ENCODE measurements around the gene MAST2. TPM values are rescaled to one million over a fixed set of nuclear protein-coding genes. Genes with fewer than 3 reads are reported as not detected.
A peak's percentile ranks its signal among the peaks of the same experiment; 100 is the strongest.

Gene MAST2
- total and polyA plus RNA-seq, 9 of the 15 experiments (the other 6 are each of a cell fraction or from before 2014, with no cell fraction given): 0.73 to 32.0 (median 17.8) TPM

DNA sequence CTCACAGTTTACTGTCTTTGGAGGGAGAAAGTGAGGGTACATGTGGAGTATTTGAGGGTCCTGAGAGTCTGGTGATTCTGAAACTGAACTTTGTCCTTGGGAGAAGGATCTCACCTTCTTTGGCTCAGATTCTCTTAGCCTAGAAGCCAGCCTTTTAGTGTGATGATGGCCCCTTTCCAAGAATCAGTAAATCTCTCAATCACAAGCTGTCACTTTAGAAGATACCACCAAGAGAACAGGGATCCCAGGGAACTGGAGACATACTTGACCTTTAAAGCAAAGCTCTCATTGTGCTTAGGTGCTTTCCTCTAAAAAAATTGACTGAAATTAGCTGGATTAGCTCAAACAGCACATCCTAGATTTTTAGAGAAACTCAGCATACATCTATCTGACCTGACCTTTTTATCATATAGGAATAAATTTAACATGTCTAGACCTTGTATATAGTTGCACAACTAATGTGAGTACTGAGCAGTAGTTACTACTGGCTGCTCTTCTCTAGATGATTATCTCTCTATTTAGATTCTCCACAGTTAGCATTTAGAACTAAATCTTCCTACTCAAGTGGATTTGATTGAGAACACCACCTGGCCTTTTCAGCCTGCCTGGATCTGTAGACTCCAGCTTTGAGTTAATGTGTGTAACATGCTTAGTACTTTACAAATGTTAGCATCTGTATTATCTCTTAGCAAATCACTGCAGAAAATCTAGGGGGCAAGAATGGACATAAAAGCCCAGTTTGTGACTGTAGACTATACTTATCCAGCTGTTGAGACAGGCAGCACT, 157.7 kb downstream of the MAST2 start (continued):
- TF ChIP-seq, protein P1, sequence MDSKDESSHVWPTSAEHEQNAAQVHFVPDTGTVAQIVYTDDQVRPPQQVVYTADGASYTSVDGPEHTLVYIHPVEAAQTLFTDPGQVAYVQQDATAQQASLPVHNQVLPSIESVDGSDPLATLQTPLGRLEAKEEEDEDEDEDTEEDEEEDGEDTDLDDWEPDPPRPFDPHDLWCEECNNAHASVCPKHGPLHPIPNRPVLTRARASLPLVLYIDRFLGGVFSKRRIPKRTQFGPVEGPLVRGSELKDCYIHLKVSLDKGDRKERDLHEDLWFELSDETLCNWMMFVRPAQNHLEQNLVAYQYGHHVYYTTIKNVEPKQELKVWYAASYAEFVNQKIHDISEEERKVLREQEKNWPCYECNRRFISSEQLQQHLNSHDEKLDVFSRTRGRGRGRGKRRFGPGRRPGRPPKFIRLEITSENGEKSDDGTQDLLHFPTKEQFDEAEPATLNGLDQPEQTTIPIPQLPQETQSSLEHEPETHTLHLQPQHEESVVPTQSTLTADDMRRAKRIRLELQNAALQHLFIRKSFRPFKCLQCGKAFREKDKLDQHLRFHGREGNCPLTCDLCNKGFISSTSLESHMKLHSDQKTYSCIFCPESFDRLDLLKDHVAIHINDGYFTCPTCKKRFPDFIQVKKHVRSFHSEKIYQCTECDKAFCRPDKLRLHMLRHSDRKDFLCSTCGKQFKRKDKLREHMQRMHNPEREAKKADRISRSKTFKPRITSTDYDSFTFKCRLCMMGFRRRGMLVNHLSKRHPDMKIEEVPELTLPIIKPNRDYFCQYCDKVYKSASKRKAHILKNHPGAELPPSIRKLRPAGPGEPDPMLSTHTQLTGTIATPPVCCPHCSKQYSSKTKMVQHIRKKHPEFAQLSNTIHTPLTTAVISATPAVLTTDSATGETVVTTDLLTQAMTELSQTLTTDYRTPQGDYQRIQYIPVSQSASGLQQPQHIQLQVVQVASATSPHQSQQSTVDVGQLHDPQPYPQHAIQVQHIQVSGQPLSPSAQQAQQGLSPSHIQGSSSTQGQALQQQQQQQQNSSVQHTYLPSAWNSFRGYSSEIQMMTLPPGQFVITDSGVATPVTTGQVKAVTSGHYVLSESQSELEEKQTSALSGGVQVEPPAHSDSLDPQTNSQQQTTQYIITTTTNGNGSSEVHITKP (IDR thresholded peaks at IDR 0.05; ENCODE audit: partially characterized antibody): peak; percentile 80
- peak; percentile 62 for TF ChIP-seq NFIC (IDR thresholded peaks at IDR 0.05)
- no peak for TF ChIP-seq MIER1 (IDR thresholded peaks at IDR 0.05; ENCODE audit: low read depth)
- TF ChIP-seq EP400 (IDR thresholded peaks at IDR 0.05): no peak
- no peak for TF ChIP-seq ZNF263 (CRISPR knock-in tag; IDR thresholded peaks at IDR 0.05; ENCODE audit: borderline replicate concordance)
- TF ChIP-seq, protein P2, sequence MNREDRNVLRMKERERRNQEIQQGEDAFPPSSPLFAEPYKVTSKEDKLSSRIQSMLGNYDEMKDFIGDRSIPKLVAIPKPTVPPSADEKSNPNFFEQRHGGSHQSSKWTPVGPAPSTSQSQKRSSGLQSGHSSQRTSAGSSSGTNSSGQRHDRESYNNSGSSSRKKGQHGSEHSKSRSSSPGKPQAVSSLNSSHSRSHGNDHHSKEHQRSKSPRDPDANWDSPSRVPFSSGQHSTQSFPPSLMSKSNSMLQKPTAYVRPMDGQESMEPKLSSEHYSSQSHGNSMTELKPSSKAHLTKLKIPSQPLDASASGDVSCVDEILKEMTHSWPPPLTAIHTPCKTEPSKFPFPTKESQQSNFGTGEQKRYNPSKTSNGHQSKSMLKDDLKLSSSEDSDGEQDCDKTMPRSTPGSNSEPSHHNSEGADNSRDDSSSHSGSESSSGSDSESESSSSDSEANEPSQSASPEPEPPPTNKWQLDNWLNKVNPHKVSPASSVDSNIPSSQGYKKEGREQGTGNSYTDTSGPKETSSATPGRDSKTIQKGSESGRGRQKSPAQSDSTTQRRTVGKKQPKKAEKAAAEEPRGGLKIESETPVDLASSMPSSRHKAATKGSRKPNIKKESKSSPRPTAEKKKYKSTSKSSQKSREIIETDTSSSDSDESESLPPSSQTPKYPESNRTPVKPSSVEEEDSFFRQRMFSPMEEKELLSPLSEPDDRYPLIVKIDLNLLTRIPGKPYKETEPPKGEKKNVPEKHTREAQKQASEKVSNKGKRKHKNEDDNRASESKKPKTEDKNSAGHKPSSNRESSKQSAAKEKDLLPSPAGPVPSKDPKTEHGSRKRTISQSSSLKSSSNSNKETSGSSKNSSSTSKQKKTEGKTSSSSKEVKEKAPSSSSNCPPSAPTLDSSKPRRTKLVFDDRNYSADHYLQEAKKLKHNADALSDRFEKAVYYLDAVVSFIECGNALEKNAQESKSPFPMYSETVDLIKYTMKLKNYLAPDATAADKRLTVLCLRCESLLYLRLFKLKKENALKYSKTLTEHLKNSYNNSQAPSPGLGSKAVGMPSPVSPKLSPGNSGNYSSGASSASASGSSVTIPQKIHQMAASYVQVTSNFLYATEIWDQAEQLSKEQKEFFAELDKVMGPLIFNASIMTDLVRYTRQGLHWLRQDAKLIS (CRISPR knock-in tag; IDR thresholded peaks at IDR 0.05): no peak
- TF ChIP-seq JUNB (CRISPR knock-in tag; conservative IDR thresholded peaks at IDR 0.05): no peak
- TF ChIP-seq DMBX1 (CRISPR knock-in tag; IDR thresholded peaks at IDR 0.05; ENCODE audit: borderline replicate concordance): no peak
- no peak for TF ChIP-seq ZNF24 (IDR thresholded peaks at IDR 0.05)
- no peak for TF ChIP-seq ESRRB (CRISPR knock-in tag; IDR thresholded peaks at IDR 0.05; ENCODE audit: borderline replicate concordance)
- TF ChIP-seq STAT5A (IDR thresholded peaks at IDR 0.05; ENCODE audit: borderline replicate concordance, low read length): peak; percentile 35; the same call in 1 of the 2 replicates
- TF ChIP-seq, protein P3, sequence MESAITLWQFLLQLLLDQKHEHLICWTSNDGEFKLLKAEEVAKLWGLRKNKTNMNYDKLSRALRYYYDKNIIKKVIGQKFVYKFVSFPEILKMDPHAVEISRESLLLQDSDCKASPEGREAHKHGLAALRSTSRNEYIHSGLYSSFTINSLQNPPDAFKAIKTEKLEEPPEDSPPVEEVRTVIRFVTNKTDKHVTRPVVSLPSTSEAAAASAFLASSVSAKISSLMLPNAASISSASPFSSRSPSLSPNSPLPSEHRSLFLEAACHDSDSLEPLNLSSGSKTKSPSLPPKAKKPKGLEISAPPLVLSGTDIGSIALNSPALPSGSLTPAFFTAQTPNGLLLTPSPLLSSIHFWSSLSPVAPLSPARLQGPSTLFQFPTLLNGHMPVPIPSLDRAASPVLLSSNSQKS (CRISPR knock-in tag; IDR thresholded peaks at IDR 0.05): no peak
- TF ChIP-seq ELF1 (tag; IDR thresholded peaks at IDR 0.05): no peak
- TF ChIP-seq SIRT6 (IDR thresholded peaks at IDR 0.05; ENCODE audit: low read depth, low read length): no peak
- TF ChIP-seq, protein P4, sequence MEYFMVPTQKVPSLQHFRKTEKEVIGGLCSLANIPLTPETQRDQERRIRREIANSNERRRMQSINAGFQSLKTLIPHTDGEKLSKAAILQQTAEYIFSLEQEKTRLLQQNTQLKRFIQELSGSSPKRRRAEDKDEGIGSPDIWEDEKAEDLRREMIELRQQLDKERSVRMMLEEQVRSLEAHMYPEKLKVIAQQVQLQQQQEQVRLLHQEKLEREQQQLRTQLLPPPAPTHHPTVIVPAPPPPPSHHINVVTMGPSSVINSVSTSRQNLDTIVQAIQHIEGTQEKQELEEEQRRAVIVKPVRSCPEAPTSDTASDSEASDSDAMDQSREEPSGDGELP (CRISPR knock-in tag; IDR thresholded peaks at IDR 0.05; ENCODE audit: borderline replicate concordance): no peak
- TF ChIP-seq KDM1A (IDR thresholded peaks at IDR 0.05): peak; percentile 20 to 32; a peak in 2 of 4 replicates
